Heart left ventricle (tissue), 16 donors: ENCODE measurements around the gene BRS3. TPM values are rescaled to one million over a fixed set of nuclear protein-coding genes. Genes with fewer than 3 reads are reported as not detected.

Source experiments
- ATAC-seq, 4 donors: fragments of 200-7000 bp; cut with Tn5 transposase; one replicate each; pipeline ENCODE4 v1.9.1; 2020 to 2022; ENCODE audit warnings: moderate library complexity in 4 of 4, mild to moderate bottlenecking in 3 of 4, moderate number of reproducible peaks in 1 of 4
- DNase-seq, 5 donors: peaks; one replicate each; pipeline ENCODE4 v3.0.0-alpha.2; 2020
- H3K27ac ChIP-seq, 12 donors: fragments of 200-600 bp; sonication (generic) in 4 of 12; one replicate each; pipeline versions ENCODE4 v1.5.0 to v1.8.0; 2016 to 2022; ENCODE audit warnings: mild to moderate bottlenecking in 2 of 12
- H3K27me3 ChIP-seq, 9 donors: fragments of 200-600 bp; sonication (generic) in 2 of 9; one replicate each; pipeline versions ENCODE4 v1.5.1 to v1.8.0; 2016 to 2022; ENCODE audit warnings: mild to moderate bottlenecking in 3 of 9
- H3K36me3 ChIP-seq, 9 donors: fragments of 200-600 bp; sonication (generic) in 2 of 9; one replicate each; pipeline versions ENCODE4 v1.5.0 to v1.8.0; 2018 to 2022; ENCODE audit warnings: mild to moderate bottlenecking in 2 of 9
- H3K4me1 ChIP-seq, 12 donors: fragments of 200-600 bp; sonication (generic) in 4 of 12; one replicate each; pipeline versions ENCODE4 v1.5.0 to v1.8.0; 2016 to 2022; ENCODE audit warnings: mild to moderate bottlenecking in 3 of 12
- H3K4me3 ChIP-seq, 12 donors: fragments of 200-600 bp; sonication (generic) in 4 of 12; one replicate each; pipeline versions ENCODE4 v1.5.0 to v1.8.0; 2017 to 2022; ENCODE audit warnings: mild to moderate bottlenecking in 9 of 12, moderate library complexity in 4 of 12
- H3K9me3 ChIP-seq, 12 donors: fragments of 200-600 bp; sonication (generic) in 4 of 12; one replicate each; pipeline versions ENCODE4 v1.5.0 to v1.8.0; 2016 to 2022; ENCODE audit warnings: mild to moderate bottlenecking in 1 of 12
- CTCF ChIP-seq, 12 donors: fragments of 200-600 bp; sonication (generic) in 4 of 12; IDR thresholded peaks; one replicate each; pipeline versions ENCODE4 v1.5.0 to v1.8.0; 2018 to 2022; ENCODE audit warnings: antibody characterized with exemption in 12 of 12, mild to moderate bottlenecking in 5 of 12
- POLR2A ChIP-seq, 2 donors: fragments of 450-650 bp; IDR thresholded peaks; one replicate each; pipeline ENCODE4 v1.6.1; 2017; ENCODE audit warnings: antibody characterized with exemption in 2 of 2, mild to moderate bottlenecking in 2 of 2, moderate library complexity in 2 of 2
- WGBS, 4 donors: extraction: QIAGEN DNeasy Blood & Tissue Kit in 2 of 4; methylation state at CpG; one replicate each; pipeline versions ENCODE4 v1.1.5 to v1.1.7; 2013 to 2018; 5-methylcytosine and 5-hydroxymethylcytosine counted together
- intact Hi-C, 10 donors: fragments of 100-400 bp; cut with DNase I; formaldehyde crosslinking; loops; one replicate each; pipeline versions ENCODE4 v1.11.1 to v1.14.2; 2022
- polyA plus RNA-seq, 2 donors: library from polyadenylated mRNA; stranded (reverse); fragments of 200-250 nt; gene quantifications; one replicate each; pipeline ENCODE4 v1.2.3, GENCODE V29; 2013
- total RNA-seq, 9 donors: library from RNA; depleted of rRNA in 2 of 9; stranded (reverse); fragments of >200 nt in 2 of 9; fragmentation: NEBNext Ultra II Directional in 3 of 9; extraction: Animal tissue kit (Norgen Biotek cat#: 25700) in 3 of 9; gene quantifications; one replicate each; pipeline versions ENCODE4 v1.1.0 to v1.2.4, GENCODE V29; 2016 to 2023
- donor health status: ischemic (EF 13 %, LVEDD 7.1; RV severe dilation, severe dysfunction).
- donor health status: healthy with polysubstance abuse.
- donor health status: DM: no; HTN: yes; CAD: no.
- donor health status: DM: no; HTN: no; CAD: no.
- donor health status: ischemic (EF 25% LVEDD 6.9; RV normal size, moderate dysfunction).
- donor health status: ischemic (EF 25% LVEDD 5.7; RV mildly dilated, moderate dysfunction).
- donor health status: healthy.
- donor health status: DM: yes; HTN: yes; CAD: no.
- donor health status: ischemic (EF 35%, LVEDD 5.7; RV mildly dilated, moderate dysfunction).
- donor health status: nonischemic (EF 11% LVEDD 7.7; RV severe dilation, severe dysfunction).
- donor health status: DM: yes; HTN: yes; CAD: no.
- donor health status: PGD.
- donor health status: ischemic (EF 29% LVEDD 5.4; RV normal size, mild dysfunction).
- donor health status: nonischemic (EF 23%, LVEDD 6.1; RV moderate dilation, normal function).

Gene BRS3
- total and polyA plus RNA-seq, 11 donors = not detected

- WGBS, 4 donors = 81 to 91% (median 85%) methylated on average over 2 of the region's 2 CpGs
- Histone ChIP-seq H3K4me1 (no peaks in the 10 kb centered on the region), H3K4me3 (no peak overlapping the region), H3K27me3 (peaks cover 0 to 8% (median 0%) of the 10 kb centered on the region in 9 donors), H3K9me3 (no peaks in the 10 kb centered on the region), H3K27ac (no peak overlapping the region), H3K36me3 (no peaks in the 10 kb centered on the region)
- intact Hi-C loops = no loop called here
- DNase-seq (no peak), ATAC-seq (no peak)
- no peak for TF ChIP-seq POLR2A (IDR thresholded peaks at IDR 0.05)
Measured at GRCh38 chrX:136534131-136534530, 46.4 kb downstream of the BRS3 start.

- no peaks in the 10 kb centered on the region for H3K36me3 ChIP-seq
- intact Hi-C loops = no loop called here
- no peaks in the 10 kb centered on the region for H3K9me3 ChIP-seq
- peaks cover 0 to 15% (median 0%) of the 10 kb centered on the region in 9 donors for H3K27me3 ChIP-seq
- DNase-seq (no peak), ATAC-seq (no peak)
- H3K4me3 ChIP-seq = no peak overlapping the region
- TF ChIP-seq CTCF (IDR thresholded peaks at IDR 0.05) = no peak
- no peak for TF ChIP-seq POLR2A (IDR thresholded peaks at IDR 0.05)
- H3K4me1 ChIP-seq = no peaks in the 10 kb centered on the region
- WGBS, 4 donors = 48 to 80% (median 67%) methylated on average over 2 of the region's 2 CpGs
- no peak overlapping the region for H3K27ac ChIP-seq
Measured at GRCh38 chrX:136538811-136539210, 51.1 kb downstream of the BRS3 start.

GRCh38 chrX:136540226-136540625, 52.5 kb downstream of the BRS3 start:
- intact Hi-C loops = no loop called here
- WGBS, 4 donors = 66 to 91% (median 79%) methylated on average over 5 of the region's 5 CpGs
- DNase-seq (no peak), ATAC-seq (no peak)
- no peak overlapping the region for H3K4me3 ChIP-seq
- H3K9me3 ChIP-seq = no peaks in the 10 kb centered on the region
- peaks cover 0 to 15% (median 0%) of the 10 kb centered on the region in 9 donors for H3K27me3 ChIP-seq
- H3K27ac ChIP-seq = no peak overlapping the region
- H3K36me3 ChIP-seq = no peaks in the 10 kb centered on the region
- no peaks in the 10 kb centered on the region for H3K4me1 ChIP-seq
- TF ChIP-seq CTCF (IDR thresholded peaks at IDR 0.05) = no peak
- no peak for TF ChIP-seq POLR2A (IDR thresholded peaks at IDR 0.05)

- no peak for TF ChIP-seq CTCF (IDR thresholded peaks at IDR 0.05)
- TF ChIP-seq POLR2A (IDR thresholded peaks at IDR 0.05) = no peak
- Histone ChIP-seq H3K27me3 (peaks cover 0 to 15% (median 0%) of the 10 kb centered on the region in 9 donors), H3K27ac (no peak overlapping the region), H3K4me3 (no peak overlapping the region), H3K36me3 (no peaks in the 10 kb centered on the region), H3K4me1 (no peaks in the 10 kb centered on the region), H3K9me3 (no peaks in the 10 kb centered on the region)
- DNase-seq (no peak), ATAC-seq (no peak)
- intact Hi-C loops = no loop called here
- 68 to 82% (median 76%) methylated on average over 3 of the region's 3 CpGs for WGBS, 4 donors
Measured at GRCh38 chrX:136541294-136541693, 53.5 kb downstream of the BRS3 start.

GRCh38 chrX:136542281-136542680, 54.5 kb downstream of the BRS3 start:
- DNase-seq = no peak
- peaks cover 0 to 16% (median 0%) of the 10 kb centered on the region in 9 donors for H3K27me3 ChIP-seq
- no peak for ATAC-seq
- TF ChIP-seq POLR2A (IDR thresholded peaks at IDR 0.05) (no peak), CTCF (IDR thresholded peaks at IDR 0.05) (no peak)
- H3K27ac ChIP-seq = no peak overlapping the region
- 56 to 79% (median 68%) methylated on average over 7 of the region's 7 CpGs for WGBS, 4 donors
- intact Hi-C loops = no loop called here
- no peaks in the 10 kb centered on the region for H3K36me3 ChIP-seq
- no peak overlapping the region for H3K4me3 ChIP-seq
- H3K4me1 ChIP-seq = no peaks in the 10 kb centered on the region
- H3K9me3 ChIP-seq = no peaks in the 10 kb centered on the region
